ENCODE results near the gene PPP1R12B. TPM values are rescaled to one million over a fixed set of nuclear protein-coding genes. Genes with fewer than 3 reads are reported as not detected.

Gene PPP1R12B
- total and polyA plus RNA-seq, 12 donors, result 16.5 to 969 (median 604) TPM

DNA sequence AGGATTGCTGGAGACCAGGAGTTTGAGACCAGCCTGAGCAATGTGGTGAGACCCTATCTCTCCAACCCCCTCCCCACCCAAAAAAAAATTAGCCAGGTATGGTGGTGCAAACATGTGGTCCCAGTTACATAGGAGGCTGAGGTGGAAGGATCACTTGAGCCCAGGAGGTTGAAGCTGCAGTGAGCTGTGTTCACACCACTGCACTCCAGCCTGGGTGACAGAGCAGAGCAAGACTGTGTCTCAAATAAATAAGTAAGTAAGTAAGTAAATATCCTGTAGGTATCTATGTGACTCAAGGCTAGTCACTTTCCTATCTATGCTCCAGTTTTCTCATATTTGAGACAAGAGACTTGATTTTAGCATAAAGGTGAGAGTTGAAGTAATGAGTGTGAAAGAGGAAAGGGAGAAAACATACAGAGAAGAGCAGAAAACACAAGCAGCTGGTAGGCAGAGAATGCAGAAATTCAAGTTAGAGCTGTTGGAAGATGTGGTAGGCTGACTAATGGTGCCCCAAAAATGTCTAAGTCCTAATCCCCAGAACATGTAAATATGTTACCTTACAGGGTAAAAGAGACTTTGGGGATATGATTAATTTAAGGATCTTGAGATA, 7.5 kb downstream of the PPP1R12B start:
- ATAC-seq (no peak), DNase-seq (no peak)
- H3K4me3 ChIP-seq, result no peak overlapping the region
- no peaks in the 10 kb centered on the region for H3K27me3 ChIP-seq
- TF ChIP-seq, protein P1, sequence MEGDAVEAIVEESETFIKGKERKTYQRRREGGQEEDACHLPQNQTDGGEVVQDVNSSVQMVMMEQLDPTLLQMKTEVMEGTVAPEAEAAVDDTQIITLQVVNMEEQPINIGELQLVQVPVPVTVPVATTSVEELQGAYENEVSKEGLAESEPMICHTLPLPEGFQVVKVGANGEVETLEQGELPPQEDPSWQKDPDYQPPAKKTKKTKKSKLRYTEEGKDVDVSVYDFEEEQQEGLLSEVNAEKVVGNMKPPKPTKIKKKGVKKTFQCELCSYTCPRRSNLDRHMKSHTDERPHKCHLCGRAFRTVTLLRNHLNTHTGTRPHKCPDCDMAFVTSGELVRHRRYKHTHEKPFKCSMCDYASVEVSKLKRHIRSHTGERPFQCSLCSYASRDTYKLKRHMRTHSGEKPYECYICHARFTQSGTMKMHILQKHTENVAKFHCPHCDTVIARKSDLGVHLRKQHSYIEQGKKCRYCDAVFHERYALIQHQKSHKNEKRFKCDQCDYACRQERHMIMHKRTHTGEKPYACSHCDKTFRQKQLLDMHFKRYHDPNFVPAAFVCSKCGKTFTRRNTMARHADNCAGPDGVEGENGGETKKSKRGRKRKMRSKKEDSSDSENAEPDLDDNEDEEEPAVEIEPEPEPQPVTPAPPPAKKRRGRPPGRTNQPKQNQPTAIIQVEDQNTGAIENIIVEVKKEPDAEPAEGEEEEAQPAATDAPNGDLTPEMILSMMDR (IDR thresholded peaks at IDR 0.05), result no peak
- no peaks in the 10 kb centered on the region for H3K9me3 ChIP-seq
- H3K4me1 ChIP-seq, result peaks cover 0 to 29% (median 15%) of the 10 kb centered on the region in 9 donors
- intact Hi-C loops (cut with DNase I), result loop anchor here in 2 of 10 donors (10.0 kb wide), 1 partner anchor 49 kb away; no protein-coding TSS in a partner anchor
- no peak overlapping the region for H3K27ac ChIP-seq
- H3K36me3 ChIP-seq, result no peaks in the 10 kb centered on the region

DNA sequence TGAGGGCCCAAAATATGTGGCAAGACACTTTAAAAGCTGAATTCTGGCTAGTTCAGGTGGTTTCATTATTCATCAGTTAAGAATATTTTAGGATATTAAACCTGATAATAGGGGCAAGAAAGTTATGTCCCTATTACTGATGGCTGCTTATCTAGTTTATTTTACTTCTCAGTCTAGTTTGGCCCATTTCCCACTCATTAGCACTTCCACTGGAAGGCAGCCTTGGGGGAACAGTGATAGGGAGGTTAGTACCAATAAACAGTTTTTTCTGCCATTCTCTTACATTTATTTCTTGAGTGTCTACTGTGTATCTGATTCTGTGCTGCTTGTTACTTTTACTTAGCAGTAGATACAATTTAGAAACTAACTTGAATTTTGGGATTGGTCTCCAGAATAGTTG, 9.0 kb downstream of the PPP1R12B start:
- Histone ChIP-seq H3K4me1 (peaks cover 0 to 23% (median 15%) of the 10 kb centered on the region in 9 donors), H3K27ac (no peak overlapping the region), H3K36me3 (no peaks in the 10 kb centered on the region), H3K4me3 (no peak overlapping the region), H3K9me3 (no peaks in the 10 kb centered on the region), H3K27me3 (no peaks in the 10 kb centered on the region)
- DNase-seq (no peak), ATAC-seq (no peak)
- TF ChIP-seq, protein P1 (IDR thresholded peaks at IDR 0.05), result no peak
- intact Hi-C loops (cut with DNase I), result loop anchor here in 2 of 10 donors (10.0 kb wide), 1 partner anchor 47 kb away; no protein-coding TSS in a partner anchor

DNA sequence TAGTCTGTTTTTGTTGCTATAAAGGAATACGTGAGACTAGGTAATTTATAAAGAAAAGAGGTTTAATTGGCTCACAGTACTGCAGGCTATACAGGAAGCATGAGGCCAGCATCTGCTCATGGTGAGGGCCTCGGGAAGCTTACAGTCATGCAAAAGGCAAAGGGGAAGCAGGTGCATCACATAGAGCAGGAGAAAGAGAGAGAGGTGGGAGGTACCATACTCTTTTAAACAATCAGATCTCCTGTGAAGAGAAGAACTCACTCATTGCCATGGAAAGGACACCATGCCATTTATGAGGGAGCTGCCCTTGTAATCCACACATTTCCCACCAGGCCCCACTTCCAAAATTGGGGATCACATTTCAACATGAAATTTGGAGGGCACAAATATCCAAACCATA, 12.7 kb downstream of the PPP1R12B start:
- Histone ChIP-seq H3K27me3 (no peaks in the 10 kb centered on the region), H3K36me3 (no peaks in the 10 kb centered on the region), H3K4me3 (no peak overlapping the region), H3K9me3 (no peaks in the 10 kb centered on the region), H3K4me1 (peaks cover 0 to 37% (median 25%) of the 10 kb centered on the region in 9 donors), H3K27ac (no peak overlapping the region)
- intact Hi-C loops (cut with DNase I), result no loop called here
- TF ChIP-seq, protein P1 (IDR thresholded peaks at IDR 0.05), result no peak
- WGBS, 2 donors, result 93 to 96% methylated on average over 2 of the region's 2 CpGs
- ATAC-seq (no peak), DNase-seq (no peak)

DNA sequence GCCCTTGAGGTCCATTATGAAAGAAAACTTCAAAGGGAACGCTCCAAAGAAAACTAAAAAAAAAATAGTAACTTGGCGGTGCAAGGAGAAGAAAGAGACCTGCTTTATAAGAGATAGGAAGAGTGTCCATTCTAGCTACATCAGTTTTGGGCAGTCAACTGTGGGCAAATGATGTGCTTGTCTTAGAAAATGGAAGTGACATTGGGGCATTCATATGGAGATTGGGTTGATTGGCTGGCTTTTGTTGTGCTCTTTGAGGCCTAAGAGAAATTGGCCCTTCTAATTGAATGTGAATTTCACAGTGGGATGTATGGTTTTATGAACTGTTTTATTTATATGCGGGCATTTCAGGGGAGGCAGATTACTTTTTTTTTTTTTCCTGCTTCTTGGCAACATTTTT, 13.2 kb downstream of the PPP1R12B start:
- Histone ChIP-seq H3K27me3 (no peaks in the 10 kb centered on the region), H3K4me3 (no peak overlapping the region), H3K9me3 (no peaks in the 10 kb centered on the region), H3K4me1 (peaks cover 0 to 38% (median 25%) of the 10 kb centered on the region in 9 donors), H3K36me3 (no peaks in the 10 kb centered on the region), H3K27ac (no peak overlapping the region)
- no peak for DNase-seq
- 82 to 88% methylated on average over 3 of the region's 3 CpGs for WGBS, 2 donors
- TF ChIP-seq, protein P1 (IDR thresholded peaks at IDR 0.05), result no peak
- ATAC-seq, result no peak
- intact Hi-C loops (cut with DNase I), result no loop called here
